GM12878 (cell line): ENCODE data around the gene KCNQ1.

Source experiments
- POLR2A ChIP-seq: IDR thresholded peaks from 2 replicates; pipeline ENCODE4 v1.6.1; 2011; ENCODE audit warnings: low read depth, mild to moderate bottlenecking, low read length
- SIN3A ChIP-seq: IDR thresholded peaks from 2 replicates; pipeline ENCODE4 v1.6.1; 2012; ENCODE audit warnings: low read depth, low read length, improper control_type of control experiment
- TF ChIP-seq, protein P1 (sequence below), 3 experiments: IDR thresholded peaks in 2 of 3; conservative IDR thresholded peaks in 1 of 3; 2 replicates each; pipeline ENCODE4 v1.5.1; 2011; ENCODE audit warnings: low read depth in 3 of 3, low read length in 3 of 3, mild to moderate bottlenecking in 3 of 3, control low read depth in 2 of 3, moderate library complexity in 2 of 3, inconsistent platforms in 1 of 3, mixed read lengths in 1 of 3; ENCODE audit not compliant: control insufficient read depth in 2 of 3, insufficient read depth in 1 of 3; ENCODE audit errors: extremely low read depth in 1 of 3

- no peak for TF ChIP-seq POLR2A
- TF ChIP-seq SIN3A, result no peak
- TF ChIP-seq, protein P1, sequence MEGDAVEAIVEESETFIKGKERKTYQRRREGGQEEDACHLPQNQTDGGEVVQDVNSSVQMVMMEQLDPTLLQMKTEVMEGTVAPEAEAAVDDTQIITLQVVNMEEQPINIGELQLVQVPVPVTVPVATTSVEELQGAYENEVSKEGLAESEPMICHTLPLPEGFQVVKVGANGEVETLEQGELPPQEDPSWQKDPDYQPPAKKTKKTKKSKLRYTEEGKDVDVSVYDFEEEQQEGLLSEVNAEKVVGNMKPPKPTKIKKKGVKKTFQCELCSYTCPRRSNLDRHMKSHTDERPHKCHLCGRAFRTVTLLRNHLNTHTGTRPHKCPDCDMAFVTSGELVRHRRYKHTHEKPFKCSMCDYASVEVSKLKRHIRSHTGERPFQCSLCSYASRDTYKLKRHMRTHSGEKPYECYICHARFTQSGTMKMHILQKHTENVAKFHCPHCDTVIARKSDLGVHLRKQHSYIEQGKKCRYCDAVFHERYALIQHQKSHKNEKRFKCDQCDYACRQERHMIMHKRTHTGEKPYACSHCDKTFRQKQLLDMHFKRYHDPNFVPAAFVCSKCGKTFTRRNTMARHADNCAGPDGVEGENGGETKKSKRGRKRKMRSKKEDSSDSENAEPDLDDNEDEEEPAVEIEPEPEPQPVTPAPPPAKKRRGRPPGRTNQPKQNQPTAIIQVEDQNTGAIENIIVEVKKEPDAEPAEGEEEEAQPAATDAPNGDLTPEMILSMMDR (IDR thresholded peaks at IDR 0.05 in 2 of 3, conservative IDR thresholded peaks at IDR 0.05 in 1 of 3; ENCODE audit: control insufficient read depth in 2 of 3, extremely low read depth in 1 of 3, insufficient read depth in 1 of 3, low read depth in 3 of 3, low read length in 3 of 3), result no peak
Observed at GRCh38 chr11:2752923-2753322, 308.1 kb downstream of the KCNQ1 start.
